ENCODE data around the gene MOSPD3. TPM values are rescaled to one million over a fixed set of nuclear protein-coding genes. Genes with fewer than 3 reads are reported as not detected.

Gene MOSPD3
- total and polyA plus RNA-seq, 2 of the 13 experiments (the other 11 are each of a cell fraction or from before 2014, with no cell fraction given) = 7.6 to 8.8 TPM

GRCh38 chr7:100641860-100642533 lies 29.7 kb downstream of the MOSPD3 start (continued):
- TF ChIP-seq SNAI1 (CRISPR knock-in tag; IDR thresholded peaks at IDR 0.05; ENCODE audit: borderline replicate concordance) = no peak
- no peak for TF ChIP-seq ZNF788 (CRISPR knock-in tag; IDR thresholded peaks at IDR 0.05; ENCODE audit: borderline replicate concordance)
- no peak for TF ChIP-seq E2F5 (CRISPR knock-in tag; conservative IDR thresholded peaks at IDR 0.05)
- no peak for TF ChIP-seq NFE2 (CRISPR knock-in tag; IDR thresholded peaks at IDR 0.05)
- no peak for TF ChIP-seq YEATS2 (CRISPR knock-in tag; IDR thresholded peaks at IDR 0.05; ENCODE audit: borderline replicate concordance)
- TF ChIP-seq NCOA5 (CRISPR knock-in tag; IDR thresholded peaks at IDR 0.05) = no peak
- TF ChIP-seq SMARCE1 (IDR thresholded peaks at IDR 0.05; ENCODE audit: borderline replicate concordance) = no peak
- no peak for TF ChIP-seq ZBTB3 (CRISPR knock-in tag; IDR thresholded peaks at IDR 0.05; ENCODE audit: borderline replicate concordance, low read depth)
- no peak for TF ChIP-seq NKX3-1 (CRISPR knock-in tag; IDR thresholded peaks at IDR 0.05)
- no peak for TF ChIP-seq MATR3 (CRISPR knock-in tag; IDR thresholded peaks at IDR 0.05)
- TF ChIP-seq, protein P1, sequence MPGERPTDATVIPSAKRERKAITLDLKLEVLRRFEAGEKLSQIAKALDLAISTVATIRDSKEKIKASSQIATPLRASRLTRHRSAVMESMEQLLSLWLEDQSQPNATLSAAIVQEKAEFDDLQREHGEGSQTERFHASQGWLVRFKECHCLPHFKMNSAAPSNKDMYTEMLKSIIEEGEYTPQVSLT (CRISPR knock-in tag; IDR thresholded peaks at IDR 0.05; ENCODE audit: borderline replicate concordance, low read depth) = no peak
- no peak for TF ChIP-seq NFIB (CRISPR knock-in tag; IDR thresholded peaks at IDR 0.05; ENCODE audit: borderline replicate concordance)
- TF ChIP-seq XRCC5 (optimal IDR thresholded peaks at IDR 0.05; ENCODE audit: low read length) = no peak
- no peak for TF ChIP-seq SALL1 (CRISPR knock-in tag; IDR thresholded peaks at IDR 0.05)
- TF ChIP-seq, protein P2, sequence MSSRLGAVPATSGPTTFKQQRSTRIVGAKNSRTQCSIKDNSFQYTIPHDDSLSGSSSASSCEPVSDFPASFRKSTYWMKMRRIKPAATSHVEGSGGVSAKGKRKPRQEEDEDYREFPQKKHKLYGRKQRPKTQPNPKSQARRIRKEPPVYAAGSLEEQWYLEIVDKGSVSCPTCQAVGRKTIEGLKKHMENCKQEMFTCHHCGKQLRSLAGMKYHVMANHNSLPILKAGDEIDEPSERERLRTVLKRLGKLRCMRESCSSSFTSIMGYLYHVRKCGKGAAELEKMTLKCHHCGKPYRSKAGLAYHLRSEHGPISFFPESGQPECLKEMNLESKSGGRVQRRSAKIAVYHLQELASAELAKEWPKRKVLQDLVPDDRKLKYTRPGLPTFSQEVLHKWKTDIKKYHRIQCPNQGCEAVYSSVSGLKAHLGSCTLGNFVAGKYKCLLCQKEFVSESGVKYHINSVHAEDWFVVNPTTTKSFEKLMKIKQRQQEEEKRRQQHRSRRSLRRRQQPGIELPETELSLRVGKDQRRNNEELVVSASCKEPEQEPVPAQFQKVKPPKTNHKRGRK (CRISPR knock-in tag; IDR thresholded peaks at IDR 0.05) = no peak
- TF ChIP-seq NCOR1 (IDR thresholded peaks at IDR 0.05; ENCODE audit: borderline replicate concordance, low read length) = peak; percentile 18
- TF ChIP-seq ZNF674 (CRISPR knock-in tag; IDR thresholded peaks at IDR 0.05; ENCODE audit: low read depth) = no peak
- TF ChIP-seq PTBP1 (IDR thresholded peaks at IDR 0.05; ENCODE audit: low read depth, low read length, poor library complexity, severe bottlenecking) = no peak
- TF ChIP-seq ZBTB44 (CRISPR knock-in tag; IDR thresholded peaks at IDR 0.05) = no peak
- TF ChIP-seq YY1 (IDR thresholded peaks at IDR 0.05; ENCODE audit: insufficient read depth, insufficient replicate concordance, low read depth, low read length) = no peak
- TF ChIP-seq HMG20A (CRISPR knock-in tag; IDR thresholded peaks at IDR 0.05; ENCODE audit: borderline replicate concordance) = no peak
- no peak; the same call in 1 of the 2 replicates for TF ChIP-seq TIGD3 (CRISPR knock-in tag; IDR thresholded peaks at IDR 0.05; ENCODE audit: borderline replicate concordance)
- no peak for TF ChIP-seq SMYD3 (CRISPR knock-in tag; IDR thresholded peaks at IDR 0.05)
- TF ChIP-seq MAZ (IDR thresholded peaks at IDR 0.05; ENCODE audit: borderline replicate concordance, low read depth, low read length) = no peak
- 0 out of 2 replicates have a peak, but pooled peaks have one; percentile 12 for TF ChIP-seq MAZ (CRISPR knock-in tag; IDR thresholded peaks at IDR 0.05; ENCODE audit: low read depth)
